Ovary (tissue), 9 donors: ENCODE data around the gene PRAC1. TPM values are rescaled to one million over a fixed set of nuclear protein-coding genes. Genes with fewer than 3 reads are reported as not detected.
A peak's percentile ranks its signal among the peaks of the same experiment; 100 is the strongest.

Source experiments
- DNase-seq, 5 donors: peaks; one replicate each; pipeline ENCODE4 v3.0.0-alpha.2; 2019 to 2020
- H3K27ac ChIP-seq, 2 donors: fragments of 200-600 bp; one replicate each; pipeline versions ENCODE4 v1.5.1 to v1.8.0; 2019 to 2022
- H3K27me3 ChIP-seq: fragments of 200-600 bp; one replicate; pipeline ENCODE4 v1.8.0; 2022
- H3K36me3 ChIP-seq: fragments of 200-600 bp; sonication (generic); one replicate; pipeline ENCODE4 v1.5.1; 2019
- H3K4me1 ChIP-seq: one replicate; pipeline ENCODE4 v1.8.1; 2013; ENCODE audit warnings: mild to moderate bottlenecking, moderate library complexity; ENCODE audit not compliant: insufficient read depth
- H3K4me3 ChIP-seq: fragments of 200-600 bp; sonication (generic); one replicate; pipeline ENCODE4 v1.5.1; 2017
- H3K9me3 ChIP-seq, 2 donors: fragments of 200-600 bp in 1 of 2; sonication (generic) in 1 of 2; one replicate each; pipeline versions ENCODE4 v1.5.1 to v1.8.1; 2013 to 2019; ENCODE audit warnings: mild to moderate bottlenecking in 1 of 2, moderate library complexity in 1 of 2
- EP300 ChIP-seq: sonication (generic); formaldehyde crosslinking; IDR thresholded peaks from one replicate; pipeline ENCODE4 v1.6.1; 2017; ENCODE audit warnings: antibody characterized with exemption
- POLR2A ChIP-seq: fragments of 450-650 bp; IDR thresholded peaks from one replicate; pipeline ENCODE4 v1.6.1; 2017; ENCODE audit warnings: antibody characterized with exemption, mild to moderate bottlenecking, moderate library complexity
- WGBS, 3 donors: extraction: QIAGEN DNeasy Blood & Tissue Kit in 1 of 3; methylation state at CpG; one replicate each; pipeline versions ENCODE4 v1.1.5 to v1.1.7; 2013 to 2017; 5-methylcytosine and 5-hydroxymethylcytosine counted together
- intact Hi-C, 4 donors: fragments of 100-400 bp; cut with DNase I; formaldehyde crosslinking; loops; one replicate each; pipeline versions ENCODE4 v1.11.0 to v1.15.1; 2022 to 2023
- polyA plus RNA-seq, 2 donors: library from polyadenylated mRNA; stranded (reverse); fragments of 200-250 nt in 1 of 2; fragments of 350-450 nt in 1 of 2; fragmentation: Illumina TruSeq in 1 of 2; extraction: RNeasy Lipid Tissue Mini Kit (QIAGEN cat#74804) in 1 of 2; gene quantifications; one replicate each; pipeline ENCODE4 v1.2.3, GENCODE V29; 2013 to 2014
- total RNA-seq, 7 donors: library from RNA; depleted of rRNA in 2 of 7; stranded (reverse); fragments of >200 nt in 2 of 7; fragmentation: NEBNext Ultra II Directional in 3 of 7; extraction: Animal tissue kit (Norgen Biotek cat#: 25700) in 3 of 7; gene quantifications; one replicate each; pipeline versions ENCODE4 v1.1.0 to v1.2.4, GENCODE V29; 2016 to 2023
- TF ChIP-seq, protein P1 (sequence below), 3 donors: fragments of 450-650 bp in 2 of 3; fragments of 200-600 bp in 1 of 3; IDR thresholded peaks; one replicate each; pipeline versions ENCODE4 v1.5.1 to v1.8.0; 2016 to 2022; ENCODE audit warnings: antibody characterized with exemption in 3 of 3, mild to moderate bottlenecking in 1 of 3
- donor health status: DM: no; HTN: no; CAD: no; lungs with moderate emphysema.
- donor health status: DM: no; HTN: no; CAD: no.
- donor health status: Bipolar disorder and iron deficiency.
- donor health status: DM: yes; HTN: yes; CAD: no.
- donor health status: DM: no; HTN: no; CAD: no.
- donor health status: DM: yes; HTN: yes; CAD: no.

PRAC1 gene
- total and polyA plus RNA-seq, 9 donors, result not detected

DNA sequence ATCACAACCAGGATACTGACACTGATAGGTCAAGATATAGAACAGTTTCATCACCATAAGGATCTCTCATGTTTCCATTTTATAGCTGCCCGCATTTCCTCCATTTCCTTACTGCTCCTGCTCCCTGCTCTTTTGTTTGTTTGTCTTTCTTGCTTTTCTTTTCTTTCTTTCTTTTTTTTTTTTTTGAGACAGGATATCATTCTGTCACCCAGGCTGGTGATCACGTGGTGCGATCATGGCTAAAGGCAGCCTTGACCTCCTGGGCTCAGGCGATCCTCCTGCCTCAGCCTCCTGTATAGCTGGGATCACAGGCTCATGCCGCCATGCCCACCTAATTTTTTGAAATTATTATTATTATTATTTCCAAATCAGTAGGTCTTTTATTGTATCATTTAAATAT, 31.7 kb downstream of the PRAC1 start:
- intact Hi-C loops, result no loop called here
- 82 to 86% (median 82%) methylated on average over 5 of the region's 5 CpGs for WGBS, 3 donors

GRCh38 chr17:48681609-48682008, 40.7 kb downstream of the PRAC1 start:
- WGBS, 3 donors, result 49 to 66% (median 58%) methylated on average over 1 of the region's 1 CpG
- TF ChIP-seq POLR2A, result no peak
- TF ChIP-seq, protein P1, sequence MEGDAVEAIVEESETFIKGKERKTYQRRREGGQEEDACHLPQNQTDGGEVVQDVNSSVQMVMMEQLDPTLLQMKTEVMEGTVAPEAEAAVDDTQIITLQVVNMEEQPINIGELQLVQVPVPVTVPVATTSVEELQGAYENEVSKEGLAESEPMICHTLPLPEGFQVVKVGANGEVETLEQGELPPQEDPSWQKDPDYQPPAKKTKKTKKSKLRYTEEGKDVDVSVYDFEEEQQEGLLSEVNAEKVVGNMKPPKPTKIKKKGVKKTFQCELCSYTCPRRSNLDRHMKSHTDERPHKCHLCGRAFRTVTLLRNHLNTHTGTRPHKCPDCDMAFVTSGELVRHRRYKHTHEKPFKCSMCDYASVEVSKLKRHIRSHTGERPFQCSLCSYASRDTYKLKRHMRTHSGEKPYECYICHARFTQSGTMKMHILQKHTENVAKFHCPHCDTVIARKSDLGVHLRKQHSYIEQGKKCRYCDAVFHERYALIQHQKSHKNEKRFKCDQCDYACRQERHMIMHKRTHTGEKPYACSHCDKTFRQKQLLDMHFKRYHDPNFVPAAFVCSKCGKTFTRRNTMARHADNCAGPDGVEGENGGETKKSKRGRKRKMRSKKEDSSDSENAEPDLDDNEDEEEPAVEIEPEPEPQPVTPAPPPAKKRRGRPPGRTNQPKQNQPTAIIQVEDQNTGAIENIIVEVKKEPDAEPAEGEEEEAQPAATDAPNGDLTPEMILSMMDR (IDR thresholded peaks at IDR 0.05), result no peak
- no peak for TF ChIP-seq EP300
- Histone ChIP-seq H3K27ac (no peak overlapping the region), H3K4me1 (peaks cover 4% of the 10 kb centered on the region), H3K9me3 (no peaks in the 10 kb centered on the region), H3K36me3 (no peaks in the 10 kb centered on the region), H3K27me3 (no peaks in the 10 kb centered on the region), H3K4me3 (no peak overlapping the region)
- intact Hi-C loops, result no loop called here
- DNase-seq, result no peak

More for the DNA sequence above, 31.7 kb downstream of the PRAC1 start:
- no peaks in the 10 kb centered on the region for H3K36me3 ChIP-seq
- TF ChIP-seq, protein P1 (IDR thresholded peaks at IDR 0.05), result no peak
- TF ChIP-seq EP300 (no peak), POLR2A (no peak)
- H3K27ac ChIP-seq, result no peak overlapping the region
- no peaks in the 10 kb centered on the region for H3K9me3 ChIP-seq
- no peaks in the 10 kb centered on the region for H3K4me1 ChIP-seq
- H3K27me3 ChIP-seq, result no peaks in the 10 kb centered on the region
- no peak overlapping the region for H3K4me3 ChIP-seq
- DNase-seq, result no peak

DNA sequence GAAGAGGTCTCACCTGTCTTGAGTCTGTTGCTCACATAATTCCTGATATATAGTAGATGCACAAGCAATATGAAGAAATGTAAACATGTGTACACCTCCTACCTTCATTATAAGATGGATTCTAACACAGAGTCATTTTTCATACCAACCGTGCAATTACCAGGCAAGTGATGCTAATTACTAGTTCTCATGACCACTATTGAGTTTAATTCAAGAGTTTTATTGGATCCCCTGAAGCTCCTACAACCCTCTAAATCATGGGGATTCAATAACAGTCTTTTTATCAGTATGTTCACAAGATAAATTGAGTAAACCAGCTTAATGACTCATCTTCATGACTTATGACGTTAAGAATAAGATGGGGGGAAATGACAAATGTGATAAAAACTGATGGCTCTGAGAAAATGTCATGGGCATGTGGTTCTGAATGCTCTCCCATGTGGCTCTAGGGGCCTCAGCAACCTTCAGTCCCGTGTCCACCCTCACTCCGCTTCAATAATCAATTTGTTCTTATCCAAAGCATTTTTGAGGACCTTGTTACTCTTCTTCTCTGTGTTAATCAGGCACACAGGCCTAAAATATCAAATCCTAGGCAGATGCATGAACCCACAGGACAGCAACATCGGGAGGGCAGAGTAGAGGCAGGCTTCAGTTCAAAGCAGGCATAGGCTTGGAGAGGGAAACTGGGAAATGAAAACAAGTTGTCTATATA, 42.8 kb downstream of the PRAC1 start:
- H3K27me3 ChIP-seq, result no peaks in the 10 kb centered on the region
- DNase-seq, result no peak
- H3K27ac ChIP-seq, result no peak overlapping the region
- H3K9me3 ChIP-seq, result no peaks in the 10 kb centered on the region
- intact Hi-C loops, result loop anchor here in 1 of 4 donors (5.0 kb wide), 1 partner anchor 203 kb away; no protein-coding TSS in a partner anchor
- H3K4me1 ChIP-seq, result peaks cover 4% of the 10 kb centered on the region
- 66 to 74% (median 66%) methylated on average over 5 of the region's 5 CpGs for WGBS, 3 donors
- H3K36me3 ChIP-seq, result no peaks in the 10 kb centered on the region
- TF ChIP-seq, protein P1 (IDR thresholded peaks at IDR 0.05), result no peak
- TF ChIP-seq POLR2A, result no peak
- TF ChIP-seq EP300, result no peak
- no peak overlapping the region for H3K4me3 ChIP-seq

DNA sequence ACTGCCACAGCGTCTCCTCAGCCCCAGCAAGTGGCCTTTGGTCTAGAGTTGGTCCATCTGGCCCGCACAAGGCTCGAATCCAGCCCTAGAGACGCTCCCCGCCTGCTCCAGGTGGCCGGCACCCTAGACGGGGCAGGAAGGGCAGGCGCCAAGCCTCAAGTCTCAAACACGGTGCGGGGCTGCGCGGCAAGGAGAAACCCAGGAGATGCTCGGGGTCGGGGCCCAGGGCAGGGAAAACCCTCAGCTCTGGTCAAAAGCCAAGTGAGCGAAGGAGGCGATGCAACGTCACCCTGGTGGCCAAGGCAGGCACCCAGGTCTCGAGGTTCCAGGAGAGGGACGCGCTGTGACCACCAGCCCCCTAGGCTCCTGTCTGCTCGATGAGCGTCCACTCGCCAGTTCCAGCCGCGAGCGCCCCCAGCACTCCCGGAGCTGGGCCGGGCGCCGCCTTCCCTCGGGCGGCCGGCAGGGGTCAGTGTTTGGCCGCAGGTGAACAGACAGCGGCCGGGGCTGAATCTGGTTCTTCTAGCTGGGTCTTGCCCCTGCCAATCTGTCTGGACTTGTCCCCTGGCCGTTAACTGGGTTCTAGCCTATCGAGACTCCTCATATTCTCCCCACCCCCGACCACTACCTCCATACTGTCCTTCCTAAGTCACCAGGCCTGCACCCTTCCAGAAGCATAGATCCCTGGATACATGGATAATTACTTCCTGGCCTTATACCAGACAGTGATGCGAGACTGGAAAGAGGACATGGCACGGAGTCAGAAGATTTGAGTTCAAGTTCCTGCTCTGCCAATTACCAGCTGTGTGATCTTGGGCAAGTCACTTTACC, 44.0 kb downstream of the PRAC1 start:
- Histone ChIP-seq H3K36me3 (no peaks in the 10 kb centered on the region), H3K9me3 (no peaks in the 10 kb centered on the region), H3K4me3 (no peak overlapping the region), H3K4me1 (peaks cover 4% of the 10 kb centered on the region), H3K27me3 (no peaks in the 10 kb centered on the region), H3K27ac (no peak overlapping the region)
- intact Hi-C loops, result loop anchor here in 1 of 4 donors (5.0 kb wide), 1 partner anchor 204 kb away; no protein-coding TSS in a partner anchor
- DNase-seq, result peak; percentile 12 to 59 (median 22)
- no peak for TF ChIP-seq POLR2A
- TF ChIP-seq, protein P1 (IDR thresholded peaks at IDR 0.05), result peak; percentile 7 to 39 (median 23)
- TF ChIP-seq EP300, result no peak
- WGBS, 3 donors, result 5 to 7% (median 7%) methylated on average over 41 of the region's 41 CpGs
